Measurements from ENCODE around the gene LITAF.

Gene LITAF

DNA sequence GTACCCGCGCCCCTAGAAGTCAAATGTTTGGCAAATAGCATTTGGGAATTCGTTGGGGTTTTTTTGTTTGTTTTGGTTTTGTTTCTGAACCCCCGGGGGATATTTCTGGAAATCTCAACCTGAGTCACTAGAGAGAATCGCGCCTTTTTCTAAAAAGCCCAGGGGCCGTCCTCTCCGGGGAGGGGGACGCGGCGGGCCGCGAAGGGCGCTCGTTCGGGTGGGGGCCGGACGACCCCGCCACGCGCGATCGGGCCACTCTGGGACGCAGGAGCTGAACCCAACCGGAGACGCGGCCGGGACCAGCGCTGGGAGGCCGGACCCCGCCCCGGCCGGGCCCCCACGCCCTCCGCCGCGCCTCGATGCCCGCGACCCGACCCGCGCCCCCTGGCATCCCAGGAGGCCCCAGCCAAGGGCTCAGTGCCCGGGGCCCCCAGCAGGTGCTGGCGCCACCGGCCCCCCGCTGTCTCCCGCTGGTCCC, 302 bp downstream of the LITAF start:
- Mint-ChIP-seq H3K9me3 (no peaks in the 10 kb centered on the region), H3K27me3 (ENCODE audit: low read depth) (no peaks in the 10 kb centered on the region), H3K27ac (peak overlapping the region; percentile 80 to 96 (median 91)), H3K4me3 (peak overlapping the region; percentile 87 to 97 (median 96)), H3K4me1 (peaks cover 51% of the 10 kb centered on the region), H3K36me3 (ENCODE audit: low read depth) (no peaks in the 10 kb centered on the region)
- TF ChIP-seq, protein P1, sequence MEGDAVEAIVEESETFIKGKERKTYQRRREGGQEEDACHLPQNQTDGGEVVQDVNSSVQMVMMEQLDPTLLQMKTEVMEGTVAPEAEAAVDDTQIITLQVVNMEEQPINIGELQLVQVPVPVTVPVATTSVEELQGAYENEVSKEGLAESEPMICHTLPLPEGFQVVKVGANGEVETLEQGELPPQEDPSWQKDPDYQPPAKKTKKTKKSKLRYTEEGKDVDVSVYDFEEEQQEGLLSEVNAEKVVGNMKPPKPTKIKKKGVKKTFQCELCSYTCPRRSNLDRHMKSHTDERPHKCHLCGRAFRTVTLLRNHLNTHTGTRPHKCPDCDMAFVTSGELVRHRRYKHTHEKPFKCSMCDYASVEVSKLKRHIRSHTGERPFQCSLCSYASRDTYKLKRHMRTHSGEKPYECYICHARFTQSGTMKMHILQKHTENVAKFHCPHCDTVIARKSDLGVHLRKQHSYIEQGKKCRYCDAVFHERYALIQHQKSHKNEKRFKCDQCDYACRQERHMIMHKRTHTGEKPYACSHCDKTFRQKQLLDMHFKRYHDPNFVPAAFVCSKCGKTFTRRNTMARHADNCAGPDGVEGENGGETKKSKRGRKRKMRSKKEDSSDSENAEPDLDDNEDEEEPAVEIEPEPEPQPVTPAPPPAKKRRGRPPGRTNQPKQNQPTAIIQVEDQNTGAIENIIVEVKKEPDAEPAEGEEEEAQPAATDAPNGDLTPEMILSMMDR (IDR thresholded peaks at IDR 0.05; ENCODE audit: unreplicated experiment in 3 of 3) = no peak

DNA sequence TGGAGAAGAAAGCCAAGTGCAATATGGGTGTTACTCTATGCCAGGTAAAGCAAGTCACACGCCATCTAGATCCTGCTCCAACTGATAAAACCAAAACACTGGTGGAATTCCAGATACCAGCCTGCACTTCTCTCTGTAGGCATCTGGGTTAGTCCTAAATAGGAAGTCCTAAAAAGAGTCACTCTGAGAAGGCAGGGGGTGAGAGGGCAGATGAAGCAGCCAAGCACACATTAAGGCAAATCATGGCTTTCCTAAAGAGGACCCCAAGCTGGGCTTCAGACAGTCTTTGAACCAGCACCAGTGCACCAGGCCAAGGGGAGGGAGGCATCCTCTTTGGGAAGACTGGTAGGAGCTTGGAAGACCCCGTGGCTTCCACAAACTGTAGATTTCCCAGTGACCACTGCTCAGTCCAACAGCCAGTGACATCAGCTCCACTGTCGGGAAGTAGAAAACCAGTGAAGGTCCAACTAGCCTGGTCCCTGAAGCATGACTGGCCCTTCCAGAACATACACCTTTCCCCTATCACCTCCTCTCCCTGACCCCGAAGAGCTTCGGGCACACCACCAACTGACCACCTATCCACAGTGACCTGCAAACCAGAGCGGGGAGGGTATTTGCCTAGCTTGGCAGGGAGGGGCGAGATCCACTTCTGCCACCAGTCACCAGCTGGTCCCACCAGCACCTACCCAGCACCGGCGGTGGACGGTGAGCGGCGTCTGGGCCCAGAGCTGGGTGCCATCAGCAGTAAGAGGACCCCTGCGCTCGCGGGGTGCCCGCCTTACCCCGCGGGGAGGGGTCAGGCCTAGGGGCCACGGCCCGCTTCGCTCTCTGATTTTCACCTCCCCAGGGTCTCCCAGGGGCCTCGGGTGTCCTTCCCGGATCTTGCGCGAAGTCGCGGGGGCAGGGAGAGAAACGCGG, 1.0 kb downstream of the LITAF start:
- no peaks in the 10 kb centered on the region for H3K9me3 Mint-ChIP-seq
- H3K27ac Mint-ChIP-seq = peak overlapping the region; percentile 91 to 96 (median 96)
- H3K36me3 Mint-ChIP-seq (ENCODE audit: low read depth) = no peaks in the 10 kb centered on the region
- peak overlapping the region; percentile 87 to 97 (median 96) for H3K4me3 Mint-ChIP-seq
- peaks cover 57% of the 10 kb centered on the region for H3K4me1 Mint-ChIP-seq
- TF ChIP-seq, protein P1 (IDR thresholded peaks at IDR 0.05; ENCODE audit: unreplicated experiment in 3 of 3) = no peak
- H3K27me3 Mint-ChIP-seq (ENCODE audit: low read depth) = no peaks in the 10 kb centered on the region

DNA sequence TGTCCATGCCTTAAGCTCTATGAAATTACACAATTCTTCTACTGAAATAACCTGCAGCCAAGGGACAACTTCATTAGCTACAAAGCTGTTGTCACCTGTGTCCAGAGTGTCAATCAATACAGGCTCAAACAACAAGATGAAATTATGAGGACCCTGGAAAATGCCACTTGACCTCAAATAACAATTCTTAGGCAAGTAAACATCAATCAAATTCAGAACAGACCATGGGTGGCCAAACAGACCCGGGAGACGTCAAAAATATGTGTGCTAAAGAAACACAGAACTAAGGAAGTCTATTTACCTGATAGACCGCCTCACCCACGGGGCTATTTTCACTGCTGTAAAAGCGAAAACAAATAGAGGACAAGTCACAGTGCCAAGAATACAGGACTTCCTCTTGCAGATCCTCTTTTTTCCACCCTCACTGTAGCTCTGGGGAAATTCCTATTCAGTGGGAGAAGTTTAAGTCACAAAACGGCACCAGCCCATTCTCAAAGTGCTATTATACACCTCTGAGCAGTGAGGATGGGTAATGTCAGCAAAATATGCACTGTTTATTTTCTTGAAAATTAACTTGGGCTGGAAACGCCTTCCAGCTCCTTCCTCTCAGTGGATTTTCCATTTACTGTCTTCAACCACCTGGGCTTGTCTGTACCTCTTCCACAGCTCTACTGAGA, 2.7 kb downstream of the LITAF start:
- peaks cover 57% of the 10 kb centered on the region for H3K4me1 Mint-ChIP-seq
- H3K27me3 Mint-ChIP-seq (ENCODE audit: low read depth) = no peaks in the 10 kb centered on the region
- no peaks in the 10 kb centered on the region for H3K36me3 Mint-ChIP-seq (ENCODE audit: low read depth)
- no peaks in the 10 kb centered on the region for H3K9me3 Mint-ChIP-seq
- TF ChIP-seq, protein P1 (IDR thresholded peaks at IDR 0.05; ENCODE audit: unreplicated experiment in 3 of 3) = no peak
- peak overlapping the region; percentile 55 to 96 (median 78) for H3K4me3 Mint-ChIP-seq
- peak overlapping the region; percentile 40 to 89 (median 89) for H3K27ac Mint-ChIP-seq

GRCh38 chr16:11583166-11583565, 3.6 kb downstream of the LITAF start:
- Mint-ChIP-seq H3K4me1 (peaks cover 52% of the 10 kb centered on the region), H3K4me3 (peak overlapping the region; percentile 9 to 72 (median 71)), H3K9me3 (no peaks in the 10 kb centered on the region), H3K27me3 (ENCODE audit: low read depth) (no peaks in the 10 kb centered on the region), H3K27ac (peak overlapping the region; percentile 61 to 79 (median 76)), H3K36me3 (ENCODE audit: low read depth) (no peaks in the 10 kb centered on the region)
- TF ChIP-seq, protein P1 (IDR thresholded peaks at IDR 0.05; ENCODE audit: unreplicated experiment in 3 of 3) = no peak

GRCh38 chr16:11582157-11582814, 4.4 kb downstream of the LITAF start:
- Mint-ChIP-seq H3K27ac (peak overlapping the region; percentile 61 to 76 (median 61)), H3K36me3 (ENCODE audit: low read depth) (no peaks in the 10 kb centered on the region), H3K9me3 (no peaks in the 10 kb centered on the region), H3K4me3 (peak overlapping the region in 2 of 3 experiments; percentile 5 to 43), H3K27me3 (ENCODE audit: low read depth) (no peaks in the 10 kb centered on the region), H3K4me1 (peaks cover 46% of the 10 kb centered on the region)
- TF ChIP-seq, protein P1 (IDR thresholded peaks at IDR 0.05; ENCODE audit: unreplicated experiment in 3 of 3) = no peak

Measured in nephron (organoid).